Measurements from ENCODE around the gene SLC7A14.

The SLC7A14 gene

DNA sequence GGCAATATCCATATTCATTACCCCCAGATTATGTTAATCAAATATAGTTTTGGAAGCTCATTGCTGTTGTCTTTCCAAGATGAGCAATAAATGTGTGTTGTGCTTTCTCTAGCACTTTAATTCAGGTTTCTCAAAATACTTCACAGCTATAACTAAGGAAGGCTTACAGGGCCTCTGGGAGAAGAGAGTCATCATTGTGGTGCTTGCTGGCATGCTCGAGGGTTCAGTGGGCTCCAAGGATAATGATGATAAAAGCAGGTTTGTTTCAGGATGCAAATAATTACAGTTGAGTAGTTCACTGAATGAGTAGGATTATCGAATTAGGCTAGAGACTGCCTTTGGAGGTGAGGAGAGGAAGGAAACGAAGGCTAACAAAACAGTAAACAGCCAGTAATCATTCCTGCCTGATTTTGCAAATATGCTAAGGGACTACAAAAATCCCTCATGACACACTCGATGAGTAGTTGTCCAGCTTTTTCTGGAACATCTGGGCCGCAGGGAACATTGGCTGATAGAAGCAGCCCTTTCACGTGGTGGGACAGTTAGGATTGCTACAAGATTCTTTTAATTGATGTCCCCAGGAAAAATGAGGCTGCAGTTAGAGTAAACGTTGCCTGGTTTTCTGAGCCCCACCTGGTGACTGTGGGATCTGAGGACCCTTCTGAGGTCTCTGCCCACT, 54.1 kb downstream of the SLC7A14 start:
- no peak for DNase-seq

- DNase-seq, result no peak
These were observed 54.8 kb downstream of the SLC7A14 start for GRCh38 chr3:170531054-170531453.

GRCh38 chr3:170529912-170530311, 56.0 kb downstream of the SLC7A14 start:
- DNase-seq, result no peak

DNA sequence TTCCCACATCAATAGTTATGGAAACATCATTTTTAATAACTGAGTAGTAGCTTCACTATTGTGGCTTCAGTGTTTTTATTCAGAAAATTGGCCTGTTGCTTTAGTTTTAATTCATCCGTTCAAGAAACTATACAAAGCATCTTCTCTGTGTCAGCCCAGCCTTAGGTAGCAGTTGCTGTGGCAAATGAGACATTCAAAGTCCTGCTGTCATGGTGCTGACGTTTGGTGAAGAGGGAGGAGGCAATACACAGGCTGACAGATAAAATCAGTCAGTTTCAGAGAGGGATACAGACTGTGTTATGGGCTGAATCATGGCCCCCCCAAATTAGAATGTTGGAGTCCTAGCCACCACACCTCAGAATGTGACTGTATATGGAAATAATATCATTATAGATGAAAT, 56.5 kb downstream of the SLC7A14 start:
- no peak for DNase-seq

- DNase-seq, result no peak
These were observed 57.1 kb downstream of the SLC7A14 start for GRCh38 chr3:170528726-170529125.

GRCh38 chr3:170524073-170524472, 61.8 kb downstream of the SLC7A14 start:
- DNase-seq, result no peak

DNA sequence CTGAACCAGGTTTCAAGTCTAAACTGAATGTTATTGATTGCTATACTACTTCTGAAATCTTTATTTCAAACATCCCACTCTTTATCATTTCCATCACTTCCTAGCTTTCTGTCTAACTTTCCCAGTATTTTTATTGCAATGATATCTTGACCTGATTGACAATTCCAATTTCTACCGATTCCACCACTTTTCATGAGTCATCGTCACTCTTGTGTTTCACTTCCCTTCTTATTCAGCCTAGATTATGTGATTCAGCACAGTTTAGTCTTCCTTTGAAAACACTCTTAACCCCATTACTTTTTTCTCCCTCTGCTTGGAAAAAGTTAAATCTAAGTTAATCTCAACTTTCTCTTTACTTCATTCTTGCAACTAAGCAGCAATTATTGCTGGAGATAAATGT, 62.6 kb downstream of the SLC7A14 start:
- DNase-seq, result no peak

DNA sequence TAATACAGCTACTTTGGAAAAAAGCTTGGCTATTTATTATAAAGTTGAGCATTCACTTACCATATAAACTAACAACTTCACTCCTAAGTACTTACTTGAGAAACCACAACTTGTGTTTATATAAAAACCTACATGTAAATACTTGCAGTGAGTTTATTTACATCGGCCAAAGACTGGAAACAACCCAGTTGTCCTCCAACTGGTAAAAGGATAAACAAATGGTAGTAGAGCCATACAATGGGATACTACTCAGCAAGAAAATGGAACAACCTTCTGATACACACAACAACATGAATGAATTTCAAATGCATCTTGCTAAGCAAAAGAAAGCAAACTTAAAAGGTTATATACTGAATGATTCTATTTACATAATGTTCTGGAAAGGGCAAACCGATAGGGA, 63.7 kb downstream of the SLC7A14 start:
- DNase-seq, result no peak

DNA sequence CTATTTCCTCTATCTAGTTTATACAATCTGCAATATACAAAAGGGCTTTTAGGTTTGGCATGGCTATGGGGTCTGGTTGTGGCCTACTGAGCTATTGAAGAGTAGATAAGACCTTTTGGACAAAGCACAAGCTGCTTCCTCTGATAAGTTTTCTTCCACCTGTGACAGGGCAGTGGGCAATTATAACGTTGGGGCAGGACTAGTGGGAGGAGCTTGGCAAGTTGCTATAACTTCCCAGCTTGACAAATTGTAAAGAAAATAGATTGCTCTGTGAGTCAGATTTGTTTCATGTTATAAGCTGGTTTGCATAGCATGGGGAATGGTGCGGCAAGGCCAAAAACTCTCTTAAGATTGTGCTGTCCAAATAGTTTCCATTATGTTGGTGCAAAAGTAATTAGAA, 64.9 kb downstream of the SLC7A14 start:
- no peak for DNase-seq

DNA sequence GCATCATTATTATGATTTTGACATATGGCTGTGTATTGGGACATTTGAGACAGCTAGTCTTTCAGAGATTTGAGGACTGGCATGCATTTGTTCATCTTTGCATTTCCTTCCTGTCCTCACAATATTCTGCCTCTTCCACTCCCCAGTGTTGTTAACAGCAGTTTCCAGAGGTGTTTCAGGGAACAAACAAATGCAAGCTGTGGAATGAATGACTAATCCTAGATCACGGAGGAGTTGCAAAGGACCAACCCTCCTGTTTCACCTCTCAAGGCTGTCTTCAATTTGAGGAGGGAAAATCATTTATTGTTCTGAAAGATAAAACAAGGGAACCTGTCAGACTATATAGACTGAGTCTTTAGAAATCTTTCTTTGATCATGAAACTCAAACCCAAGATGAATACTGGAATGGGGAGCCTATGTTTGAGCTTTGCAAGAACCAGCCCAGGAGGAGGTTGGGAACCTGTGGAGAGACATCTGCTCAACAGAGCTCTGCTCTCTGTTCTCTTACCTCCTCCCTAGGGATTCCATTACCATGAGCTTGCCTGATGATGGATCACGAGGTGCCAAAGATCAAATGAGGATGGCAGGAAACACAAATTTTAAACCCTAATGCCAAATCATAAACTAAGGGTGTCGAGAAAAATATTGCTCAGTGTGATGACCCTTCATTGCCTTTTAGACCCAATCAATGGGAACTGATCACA, 68.5 kb downstream of the SLC7A14 start:
- DNase-seq, result no peak

DNA sequence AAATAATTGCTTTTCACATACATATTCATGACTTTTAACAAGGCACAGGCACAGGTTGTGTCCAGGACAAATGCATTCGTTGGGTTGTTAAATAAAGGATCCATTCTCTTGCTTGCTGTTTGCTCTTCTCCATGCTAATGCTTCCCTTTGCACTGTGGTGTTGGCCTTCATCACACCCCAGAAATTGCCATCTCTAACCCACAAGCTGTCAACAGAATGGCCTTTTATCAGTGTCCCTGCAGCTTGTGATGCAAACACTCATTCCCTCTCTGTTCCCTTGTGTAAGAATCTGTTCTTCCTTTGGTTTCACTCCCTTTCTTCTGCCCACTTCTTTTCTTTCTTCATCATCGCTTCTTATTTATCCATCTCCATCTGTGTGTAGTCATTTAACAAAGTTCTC, 72.2 kb downstream of the SLC7A14 start:
- no peak for DNase-seq

- no peak for DNase-seq
These were observed 74.5 kb downstream of the SLC7A14 start for GRCh38 chr3:170511371-170511770.

GRCh38 chr3:170508839-170509238, 77.0 kb downstream of the SLC7A14 start:
- DNase-seq, result no peak

- DNase-seq, result no peak
These were observed 77.6 kb downstream of the SLC7A14 start for GRCh38 chr3:170508291-170508690.

- no peak for DNase-seq
These were observed 78.8 kb downstream of the SLC7A14 start for GRCh38 chr3:170507063-170507462.

DNA sequence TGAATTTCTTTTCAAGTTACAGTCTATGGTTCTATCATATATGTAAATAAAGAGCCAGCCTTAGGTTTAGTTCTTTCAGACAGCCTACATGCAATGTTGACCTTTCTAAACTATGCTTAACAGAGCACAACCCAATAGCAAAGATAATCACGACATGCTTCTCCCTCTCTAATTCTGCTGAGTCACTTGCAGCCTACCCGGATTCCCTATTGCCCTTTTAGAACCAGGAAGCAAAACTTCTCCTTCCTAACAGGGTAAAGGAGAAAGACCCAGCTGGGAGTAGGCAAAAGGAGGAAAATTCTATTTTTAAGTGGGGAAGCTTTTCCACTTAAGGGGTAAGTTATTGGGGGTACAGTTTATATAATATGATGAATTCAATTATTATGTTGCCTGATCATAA, 79.3 kb downstream of the SLC7A14 start:
- DNase-seq, result no peak

GRCh38 chr3:170502297-170502696, 83.6 kb downstream of the SLC7A14 start:
- no peak for DNase-seq

GRCh38 chr3:170500995-170501394, 84.9 kb downstream of the SLC7A14 start:
- DNase-seq, result no peak

DNA sequence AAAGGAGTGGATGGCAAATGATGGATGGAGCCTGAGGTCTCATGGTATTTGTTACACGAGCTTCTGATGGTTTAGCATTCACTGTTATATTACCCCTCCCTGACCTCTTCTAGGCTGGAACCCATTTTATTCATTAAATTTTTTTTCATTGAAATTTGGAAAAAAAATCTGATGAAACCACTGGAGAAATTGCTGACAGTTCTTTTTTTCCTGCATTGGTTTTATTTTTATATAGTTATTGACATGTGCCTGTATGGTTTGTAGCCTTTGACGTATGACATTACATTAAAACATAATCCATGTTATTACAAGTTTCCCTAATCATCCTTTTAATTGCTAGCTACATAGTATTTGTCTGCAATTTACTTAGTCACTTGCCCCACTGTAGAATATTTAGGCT, 85.4 kb downstream of the SLC7A14 start:
- no peak for DNase-seq

DNA sequence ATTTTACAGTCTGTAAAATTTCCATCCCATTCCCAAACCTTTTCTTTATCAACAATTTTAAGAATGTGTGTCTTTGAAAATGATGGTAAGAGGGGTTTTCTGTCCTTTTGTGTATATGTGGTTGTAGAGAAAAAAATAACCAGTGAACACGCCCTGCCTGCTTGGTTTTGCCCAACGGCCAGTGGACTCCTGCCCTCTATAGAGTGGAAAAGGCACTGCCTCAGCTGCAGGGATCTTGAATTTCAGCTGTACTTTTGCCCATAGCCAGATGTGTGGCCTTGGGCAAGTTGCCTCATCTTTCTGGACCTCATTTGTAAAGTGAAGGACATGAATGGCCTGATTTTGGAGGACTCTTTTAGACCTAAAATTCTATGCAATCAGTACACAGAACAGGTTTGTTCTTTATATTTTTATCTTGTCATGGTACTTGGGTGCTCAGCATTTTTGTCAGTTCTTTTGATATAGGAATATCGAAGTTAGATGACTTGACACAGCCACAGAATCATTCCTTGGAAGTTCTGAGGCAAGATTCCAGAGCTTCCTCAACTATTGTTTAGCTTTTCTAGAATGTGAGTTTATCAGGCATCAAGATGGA, 86.2 kb downstream of the SLC7A14 start:
- DNase-seq, result no peak

DNA sequence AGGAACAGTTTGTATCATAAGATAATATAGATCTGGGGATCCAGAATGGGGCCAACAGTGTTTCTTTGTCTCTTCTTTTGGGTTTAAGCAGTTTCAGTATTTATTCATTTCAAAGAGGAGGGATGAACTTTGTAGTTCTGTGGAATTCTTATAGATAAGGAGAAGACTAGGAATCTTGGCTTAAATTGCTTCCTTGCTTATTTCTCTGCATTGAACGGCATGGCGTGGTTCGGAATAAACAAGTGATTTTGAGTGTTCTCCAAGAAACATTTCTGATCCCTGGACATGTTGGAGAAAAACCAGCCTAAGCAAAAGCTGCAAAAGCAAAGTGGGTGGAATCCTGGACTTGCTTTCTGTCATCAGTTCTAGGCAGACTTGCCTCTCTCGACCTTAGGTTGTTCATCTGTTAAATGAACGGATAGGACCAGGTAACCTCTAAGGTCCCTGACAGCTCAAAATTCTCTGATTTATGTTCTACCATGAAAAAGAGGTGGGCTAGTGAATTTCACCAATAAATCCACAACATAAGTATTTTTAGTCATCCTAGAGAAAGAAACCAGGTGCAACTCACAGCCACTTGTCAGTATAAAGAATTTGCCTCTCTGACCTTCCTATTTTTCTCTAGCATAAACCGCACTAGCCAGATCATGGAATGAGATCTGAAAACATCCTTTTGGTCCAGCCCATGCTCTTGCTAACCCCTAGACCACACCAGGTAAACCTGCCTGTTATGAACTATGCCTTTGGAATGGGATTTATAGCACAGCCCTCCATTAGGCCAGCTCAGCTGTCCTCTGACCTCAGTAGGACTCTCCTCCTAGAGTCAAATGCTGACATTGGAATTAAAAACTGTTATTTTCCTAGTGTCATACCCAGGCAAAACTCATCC, 88.4 kb downstream of the SLC7A14 start:
- no peak for DNase-seq

GRCh38 chr3:170496868-170497140, 89.1 kb downstream of the SLC7A14 start:
- DNase-seq, result no peak

GRCh38 chr3:170496026-170496867, 89.6 kb downstream of the SLC7A14 start:
- no peak for DNase-seq

Data from activated CD4-positive, CD25-positive, alpha-beta regulatory T cell treated with anti-CD3 and anti-CD28 coated beads, Interleukin-2, amount 50 U/mL, for 72 hours (primary cell).